Bladder microvascular endothelial cell (primary cell): ENCODE measurements around the gene LFNG. TPM values are rescaled to one million over a fixed set of nuclear protein-coding genes. Genes with fewer than 3 reads are reported as not detected.

Source experiments
- total RNA-seq: library from RNA; depleted of rRNA; stranded (reverse); fragments of >200 nt; gene quantifications from 2 replicates; pipeline ENCODE4 v1.2.3, GENCODE V29; 2014

LFNG gene
- 6.3 and 32.2 TPM in 2 replicates for total RNA-seq

GRCh38 chr7:2519119-2519930 is at the start of gene LFNG:
Gene LFNG (plus strand): TSS chr7:2519774. CDS start chr7:2519862, 88 bp downstream.

GRCh38 chr7:2476298-2476697 is 43.3 kb upstream of the LFNG start, which contains the start of gene GRIFIN:
Gene GRIFIN (minus strand): TSS chr7:2476398. CDS start chr7:2476383, 15 bp downstream.

GRCh38 chr7:2555121-2556052 is 35.8 kb downstream of the LFNG start, which contains the start of gene BRAT1:
Gene BRAT1 (minus strand): TSS chr7:2555524. CDS start chr7:2554431, 1,093 bp downstream.

GRCh38 chr7:2558629-2559282 is 39.2 kb downstream of the LFNG start, which contains the start of gene IQCE:
Gene IQCE (plus strand): TSS chr7:2558979. CDS start chr7:2559182, 203 bp downstream.

Other genes starting within 250 kb of the LFNG start
- gene SNX8, start 205.3 kb upstream of the LFNG start, total RNA-seq, result 6.5 and 15.1 TPM in 2 replicates
- 169 and 224 TPM in 2 replicates for gene EIF3B, start 164.9 kb upstream of the LFNG start, total RNA-seq
- 3.7 and 12.8 TPM in 2 replicates for gene CHST12, start 116.2 kb upstream of the LFNG start, total RNA-seq
- gene GRIFIN, start 43.4 kb upstream of the LFNG start, total RNA-seq, result not detected in 2 replicates
- gene BRAT1, start 35.8 kb downstream of the LFNG start, total RNA-seq, result 20.6 and 22.0 TPM in 2 replicates
- 3.2 and 6.9 TPM in 2 replicates for gene IQCE, start 39.2 kb downstream of the LFNG start, total RNA-seq
- gene TTYH3, start 112.2 kb downstream of the LFNG start, total RNA-seq, result 43.2 and 131 TPM in 2 replicates
- gene AMZ1, start 168.4 kb downstream of the LFNG start, total RNA-seq, result under 0.01 and 0.06 TPM in 2 replicates